ENCODE data around the gene GNG7.
"Not testable (repeated sequence)": the region's sequence is repeated elsewhere in the genome, so short reads cannot be mapped to it uniquely, and the experiment has no call there.

Gene GNG7

GRCh38 chr19:2607712-2608601 is 94.5 kb downstream of the GNG7 start:
- no peak for TF ChIP-seq ZFP3 (CRISPR knock-in tag; IDR thresholded peaks at IDR 0.05)
- no peak for TF ChIP-seq SNAI2 (CRISPR knock-in tag; IDR thresholded peaks at IDR 0.05)
- no peak for TF ChIP-seq ZFP30 (CRISPR knock-in tag; IDR thresholded peaks at IDR 0.05)
- no peak for TF ChIP-seq ZNF565 (CRISPR knock-in tag; conservative IDR thresholded peaks at IDR 0.05; ENCODE audit: low read depth)
- no peak for TF ChIP-seq OSR1 (CRISPR knock-in tag; IDR thresholded peaks at IDR 0.05)
- TF ChIP-seq, protein P1, sequence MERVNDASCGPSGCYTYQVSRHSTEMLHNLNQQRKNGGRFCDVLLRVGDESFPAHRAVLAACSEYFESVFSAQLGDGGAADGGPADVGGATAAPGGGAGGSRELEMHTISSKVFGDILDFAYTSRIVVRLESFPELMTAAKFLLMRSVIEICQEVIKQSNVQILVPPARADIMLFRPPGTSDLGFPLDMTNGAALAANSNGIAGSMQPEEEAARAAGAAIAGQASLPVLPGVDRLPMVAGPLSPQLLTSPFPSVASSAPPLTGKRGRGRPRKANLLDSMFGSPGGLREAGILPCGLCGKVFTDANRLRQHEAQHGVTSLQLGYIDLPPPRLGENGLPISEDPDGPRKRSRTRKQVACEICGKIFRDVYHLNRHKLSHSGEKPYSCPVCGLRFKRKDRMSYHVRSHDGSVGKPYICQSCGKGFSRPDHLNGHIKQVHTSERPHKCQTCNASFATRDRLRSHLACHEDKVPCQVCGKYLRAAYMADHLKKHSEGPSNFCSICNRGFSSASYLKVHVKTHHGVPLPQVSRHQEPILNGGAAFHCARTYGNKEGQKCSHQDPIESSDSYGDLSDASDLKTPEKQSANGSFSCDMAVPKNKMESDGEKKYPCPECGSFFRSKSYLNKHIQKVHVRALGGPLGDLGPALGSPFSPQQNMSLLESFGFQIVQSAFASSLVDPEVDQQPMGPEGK (CRISPR knock-in tag; IDR thresholded peaks at IDR 0.05; ENCODE audit: borderline replicate concordance) = no peak
- no peak for ATAC-seq

DNA sequence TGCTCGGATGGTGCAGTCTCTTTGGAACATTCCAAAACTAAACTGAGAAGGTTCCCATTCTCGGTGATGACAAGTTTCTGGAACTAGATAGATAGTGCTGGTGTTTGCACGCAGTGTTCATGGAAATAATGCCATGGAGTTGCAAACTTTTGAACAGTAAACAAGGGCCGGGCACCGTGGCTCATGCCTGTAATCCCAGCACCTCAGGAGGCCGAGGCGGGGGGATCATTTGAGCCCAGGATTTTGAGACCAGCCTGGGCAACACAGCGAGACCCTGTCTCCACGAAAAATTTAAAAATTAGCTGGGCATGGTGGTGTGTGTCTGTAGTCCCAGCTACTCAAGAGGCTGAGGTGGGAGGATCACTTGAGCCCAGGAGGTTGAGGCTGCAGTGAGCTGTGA is 95.7 kb downstream of the GNG7 start:
- ATAC-seq = not testable (repeated sequence)

DNA sequence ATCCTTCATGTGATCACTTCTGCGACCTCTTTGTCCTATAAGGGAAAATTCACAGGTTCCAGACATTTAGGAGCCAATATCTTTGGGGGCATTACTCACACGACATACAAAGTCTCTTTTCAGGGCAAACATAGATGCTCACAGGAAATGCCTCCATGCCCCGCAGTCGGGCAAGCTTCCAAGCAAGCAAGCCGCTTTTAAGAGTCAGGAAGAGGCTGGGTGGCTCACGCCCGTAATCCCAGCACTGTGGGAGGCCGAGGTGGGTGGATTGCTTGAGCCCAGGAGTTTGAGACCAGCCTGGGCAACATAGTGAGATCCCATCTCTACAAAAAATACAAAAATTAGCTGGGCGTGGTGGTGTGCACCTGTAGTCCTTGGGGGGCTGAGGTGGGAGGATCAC is 96.6 kb downstream of the GNG7 start:
- ATAC-seq = not testable (repeated sequence)

DNA sequence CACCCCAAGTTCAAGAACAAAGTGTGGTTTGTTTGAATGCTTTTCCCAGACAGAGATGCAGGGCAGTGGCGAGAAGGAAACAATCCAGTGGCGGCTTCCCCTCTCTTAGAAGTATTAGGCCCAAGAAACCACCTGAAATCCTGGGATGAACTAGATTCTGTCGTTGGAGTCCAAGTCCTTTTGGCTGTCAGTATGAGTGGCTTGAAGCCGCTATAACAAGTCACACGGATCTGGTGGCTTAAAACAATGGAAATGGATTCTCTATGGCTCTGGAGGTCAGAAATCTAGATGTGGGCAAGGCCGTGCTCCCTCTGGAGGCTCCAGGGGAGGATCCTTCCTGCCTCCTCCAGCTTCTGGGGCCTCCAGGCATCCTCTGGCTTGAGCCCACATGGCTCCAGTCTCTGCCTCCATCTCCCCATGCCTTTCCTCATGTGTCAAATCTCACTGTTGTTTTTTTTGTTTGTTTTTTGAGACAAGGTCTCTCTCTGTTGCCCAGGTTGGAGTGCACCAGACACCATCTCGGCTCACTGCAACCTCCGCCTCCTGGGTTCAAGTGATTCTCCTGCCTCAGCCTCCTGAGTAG is 97.7 kb downstream of the GNG7 start:
- ATAC-seq = no peak
- TF ChIP-seq PPARA (CRISPR knock-in tag; IDR thresholded peaks at IDR 0.05; ENCODE audit: borderline replicate concordance) (no peak), CSDC2 (CRISPR knock-in tag; IDR thresholded peaks at IDR 0.05) (no peak), BACH2 (CRISPR knock-in tag; IDR thresholded peaks at IDR 0.05; ENCODE audit: borderline replicate concordance) (no peak), ESRRG (CRISPR knock-in tag; IDR thresholded peaks at IDR 0.05) (no peak), ZFP3 (CRISPR knock-in tag; IDR thresholded peaks at IDR 0.05) (no peak), ZNF8 (CRISPR knock-in tag; IDR thresholded peaks at IDR 0.05) (no peak), ZC3H10 (CRISPR knock-in tag; IDR thresholded peaks at IDR 0.05) (no peak), RARB (CRISPR knock-in tag; IDR thresholded peaks at IDR 0.05) (no peak), SNAI2 (CRISPR knock-in tag; IDR thresholded peaks at IDR 0.05) (no peak), TSHZ2 (CRISPR knock-in tag; IDR thresholded peaks at IDR 0.05) (no peak)
- TF ChIP-seq, protein P2, sequence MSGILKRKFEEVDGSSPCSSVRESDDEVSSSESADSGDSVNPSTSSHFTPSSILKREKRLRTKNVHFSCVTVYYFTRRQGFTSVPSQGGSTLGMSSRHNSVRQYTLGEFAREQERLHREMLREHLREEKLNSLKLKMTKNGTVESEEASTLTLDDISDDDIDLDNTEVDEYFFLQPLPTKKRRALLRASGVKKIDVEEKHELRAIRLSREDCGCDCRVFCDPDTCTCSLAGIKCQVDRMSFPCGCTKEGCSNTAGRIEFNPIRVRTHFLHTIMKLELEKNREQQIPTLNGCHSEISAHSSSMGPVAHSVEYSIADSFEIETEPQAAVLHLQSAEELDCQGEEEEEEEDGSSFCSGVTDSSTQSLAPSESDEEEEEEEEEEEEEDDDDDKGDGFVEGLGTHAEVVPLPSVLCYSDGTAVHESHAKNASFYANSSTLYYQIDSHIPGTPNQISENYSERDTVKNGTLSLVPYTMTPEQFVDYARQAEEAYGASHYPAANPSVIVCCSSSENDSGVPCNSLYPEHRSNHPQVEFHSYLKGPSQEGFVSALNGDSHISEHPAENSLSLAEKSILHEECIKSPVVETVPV (CRISPR knock-in tag; IDR thresholded peaks at IDR 0.05) = no peak

DNA sequence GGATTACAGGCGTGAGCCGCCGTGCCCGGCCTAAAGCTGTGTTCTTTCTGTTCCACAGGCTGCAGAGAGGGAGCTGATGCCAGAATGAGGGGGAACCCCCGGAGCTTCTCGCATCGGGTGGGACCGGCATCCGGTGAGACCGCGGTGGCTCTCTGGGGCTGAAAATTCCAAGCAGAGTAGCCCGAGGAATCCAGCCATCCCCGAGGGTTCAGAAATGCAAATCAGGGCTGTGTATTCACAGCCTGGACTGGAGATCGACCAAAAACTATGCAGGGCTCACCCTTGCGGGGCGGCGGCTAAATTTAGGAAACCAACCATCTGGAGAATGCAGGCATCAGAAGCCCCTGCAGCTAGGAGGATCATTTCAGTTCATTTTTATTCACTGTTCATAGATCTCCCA is 99.2 kb downstream of the GNG7 start:
- peak; percentile 9; the same call in 2 of the 3 replicates for ATAC-seq
- TF ChIP-seq RARB (CRISPR knock-in tag; IDR thresholded peaks at IDR 0.05) = no peak
- no peak for TF ChIP-seq CSDC2 (CRISPR knock-in tag; IDR thresholded peaks at IDR 0.05)
- no peak for TF ChIP-seq ZC3H10 (CRISPR knock-in tag; IDR thresholded peaks at IDR 0.05)
- no peak for TF ChIP-seq TOX (CRISPR knock-in tag; IDR thresholded peaks at IDR 0.05; ENCODE audit: borderline replicate concordance)
- TF ChIP-seq GLIS3 (CRISPR knock-in tag; IDR thresholded peaks at IDR 0.05) = no peak
- TF ChIP-seq, protein P1 (CRISPR knock-in tag; IDR thresholded peaks at IDR 0.05; ENCODE audit: borderline replicate concordance) = no peak
- TF ChIP-seq TCF4 (CRISPR knock-in tag; IDR thresholded peaks at IDR 0.05; ENCODE audit: borderline replicate concordance) = no peak
- no peak for TF ChIP-seq PPARA (CRISPR knock-in tag; IDR thresholded peaks at IDR 0.05; ENCODE audit: borderline replicate concordance)
- TF ChIP-seq POU6F1 (CRISPR knock-in tag; IDR thresholded peaks at IDR 0.05; ENCODE audit: borderline replicate concordance, low read depth) = no peak
- TF ChIP-seq TSHZ2 (CRISPR knock-in tag; IDR thresholded peaks at IDR 0.05) = no peak
- TF ChIP-seq ISL1 (CRISPR knock-in tag; IDR thresholded peaks at IDR 0.05) = no peak
- no peak for TF ChIP-seq OSR1 (CRISPR knock-in tag; IDR thresholded peaks at IDR 0.05)
- TF ChIP-seq ZNF70 (CRISPR knock-in tag; IDR thresholded peaks at IDR 0.05) = no peak
